Activated gamma-delta T cell (primary cell): ENCODE results near the gene GLRX2.
"Not testable (repeated sequence)": the region's sequence is repeated elsewhere in the genome, so short reads cannot be mapped to it uniquely, and the experiment has no call there.

ENCODE experiments used
- DNase-seq: peaks from one replicate; lab custom pipeline; 2025; lab: John Stamatoyannopoulos, UW

Gene GLRX2

DNA sequence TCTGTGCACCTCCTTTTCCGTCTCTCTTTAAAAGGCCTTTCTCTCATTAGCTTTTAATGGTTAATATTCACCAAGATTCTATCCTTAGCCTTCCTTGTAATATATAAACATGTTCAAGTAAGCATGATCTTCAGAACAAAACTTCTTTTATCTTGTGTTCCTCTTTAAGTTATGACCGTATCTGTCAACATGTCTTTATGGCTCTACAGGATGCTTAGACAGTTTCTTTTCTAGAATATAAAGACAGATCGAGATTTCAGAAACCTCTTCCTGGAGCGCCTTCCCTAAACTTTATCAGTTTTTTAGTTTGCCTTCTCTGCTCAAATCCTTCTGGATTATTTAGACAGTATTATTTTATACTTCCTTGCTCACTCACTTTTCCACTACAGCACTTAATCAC lies 38.6 kb downstream of the GLRX2 start:
- DNase-seq: no peak

- DNase-seq: no peak
Measured at GRCh38 chr1:193065954-193066353, 39.3 kb downstream of the GLRX2 start.

- DNase-seq: no peak
Measured at GRCh38 chr1:193062698-193063463, 42.3 kb downstream of the GLRX2 start.

GRCh38 chr1:193060938-193061337 lies 44.3 kb downstream of the GLRX2 start:
- no peak for DNase-seq

DNA sequence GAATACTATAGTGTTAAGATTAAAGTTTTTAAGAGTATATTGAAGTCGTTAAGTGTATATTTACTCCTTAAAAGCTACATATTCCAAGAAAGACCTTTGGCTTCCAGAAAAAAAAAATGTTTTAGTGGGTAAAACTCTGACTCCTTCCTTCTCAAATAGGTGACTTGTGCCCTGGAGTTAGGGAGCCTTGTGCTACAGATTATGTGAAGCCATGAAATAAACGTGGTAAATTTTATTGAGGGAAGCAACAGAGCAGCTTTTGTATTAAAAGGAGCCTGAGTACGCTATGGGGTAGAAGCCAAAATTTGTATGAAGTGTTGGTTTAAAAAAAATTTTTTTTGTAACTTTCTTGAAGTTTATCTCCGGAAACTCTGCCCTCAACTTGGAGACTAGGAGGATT lies 44.8 kb downstream of the GLRX2 start:
- DNase-seq: no peak

DNA sequence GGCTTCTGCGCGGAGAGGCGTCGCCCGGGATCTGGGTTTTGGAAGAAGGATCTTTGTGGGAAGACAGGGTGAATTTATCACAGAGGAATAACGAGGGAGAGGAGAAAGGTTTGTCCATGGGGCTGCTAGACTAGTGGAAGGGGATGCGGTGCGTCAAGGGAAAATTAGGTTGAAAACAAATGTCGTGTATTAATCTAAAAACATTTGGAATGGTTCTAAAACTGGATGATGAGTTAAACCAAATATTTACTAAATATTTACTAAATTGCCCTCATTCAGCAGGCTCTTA lies 45.2 kb downstream of the GLRX2 start:
- DNase-seq: no peak

DNA sequence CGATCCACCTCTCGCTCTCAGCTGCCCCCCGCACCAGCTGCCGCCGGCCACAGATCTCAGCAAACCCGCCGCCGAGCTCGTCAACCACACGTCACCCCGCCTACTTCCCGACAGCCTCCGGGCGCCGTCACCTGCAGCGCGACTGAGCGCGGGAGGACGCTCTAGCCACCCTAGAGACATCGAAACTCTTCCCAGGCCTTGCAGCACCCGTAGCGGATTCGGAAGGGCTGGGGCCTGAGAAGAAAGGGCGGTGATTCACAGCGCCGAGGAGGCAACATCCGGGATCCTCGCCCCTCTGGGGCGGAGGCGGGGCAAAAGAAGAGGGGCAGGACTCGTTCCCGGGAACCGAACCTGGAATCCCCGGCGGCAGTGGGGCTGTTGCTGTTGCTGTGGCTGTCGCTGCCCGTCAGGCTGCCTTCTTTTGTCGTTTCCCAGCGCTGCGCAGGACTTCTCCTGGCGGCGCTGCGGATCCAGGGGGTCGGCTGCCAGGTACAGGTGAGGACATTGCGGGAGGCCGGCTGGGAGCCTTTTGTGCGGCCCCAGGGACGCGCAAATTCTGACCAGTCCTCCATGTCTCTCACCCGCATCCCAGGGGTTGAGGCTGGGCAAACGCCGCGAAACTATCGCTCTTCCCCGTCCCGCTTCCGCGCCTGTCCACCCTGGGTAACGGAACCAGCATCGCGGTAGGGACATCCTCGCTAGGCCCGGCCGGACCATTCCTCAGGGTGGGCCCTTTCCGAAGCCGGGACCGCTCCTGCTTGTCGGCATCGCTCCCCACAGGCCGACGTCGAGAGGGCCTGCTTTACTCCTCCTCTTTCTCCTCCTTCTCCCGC lies 45.7 kb downstream of the GLRX2 start, which contains the start of the genes RO60 and UCHL5:
TSS of gene RO60 (plus strand) at position 331 of the 833 bp plus-strand sequence. CDS start 9,443 bp downstream, outside the sequence.
TSS of gene UCHL5 (minus strand) at position 79 of the 833 bp plus-strand sequence. CDS start 100 bp downstream, outside the sequence.
- DNase-seq: peak; percentile 87

GRCh38 chr1:193058529-193059281 lies 46.5 kb downstream of the GLRX2 start:
- DNase-seq: peak; percentile 16

DNA sequence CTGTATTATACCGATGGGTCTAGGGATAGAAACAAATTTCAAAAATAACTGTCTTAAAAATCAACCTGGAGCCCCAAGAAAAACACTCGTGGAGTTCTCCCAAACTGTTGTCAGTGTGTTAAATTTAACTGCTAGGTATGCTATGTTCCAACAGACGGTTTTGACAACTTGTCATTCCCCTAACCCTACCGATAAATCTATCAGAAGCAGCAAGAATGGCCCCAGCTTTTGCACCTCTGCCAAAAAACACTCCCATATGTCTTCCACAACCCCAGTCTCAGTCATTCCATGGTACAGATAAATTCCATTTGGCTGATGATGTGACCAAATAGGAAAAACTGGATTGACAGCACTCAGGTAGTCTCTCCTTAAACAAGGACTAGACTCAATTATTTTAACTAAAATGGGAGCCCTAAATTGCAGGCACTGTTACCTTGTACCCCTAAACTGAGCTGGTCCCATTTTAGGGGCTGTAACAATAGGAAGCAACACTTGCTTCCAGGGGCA lies 51.0 kb downstream of the GLRX2 start:
- no peak for DNase-seq

DNA sequence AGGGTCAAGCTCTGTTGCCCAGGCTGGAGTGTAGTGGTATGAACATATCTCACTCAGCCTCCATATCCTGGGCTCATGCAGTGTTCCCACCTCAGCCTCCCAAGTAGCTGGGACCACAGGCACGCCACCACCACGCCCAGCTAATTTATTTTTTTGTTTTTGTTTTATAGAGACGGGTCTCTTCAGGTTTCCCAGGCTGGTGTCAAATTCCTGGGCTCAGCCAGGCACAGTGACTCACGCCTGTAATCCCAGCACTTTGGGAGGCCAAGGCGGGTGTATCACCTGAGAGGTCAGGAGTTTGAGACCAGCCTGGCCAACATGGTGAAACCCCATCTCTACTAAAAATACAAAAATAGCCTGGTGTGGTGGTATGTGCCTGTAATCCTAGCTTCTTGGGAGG lies 56.3 kb downstream of the GLRX2 start:
- DNase-seq: not testable (repeated sequence)
